Left ventricle myocardium inferior (tissue), 1 donor: Measurements from ENCODE around the gene CAV3. TPM values are rescaled to one million over a fixed set of nuclear protein-coding genes. Genes with fewer than 3 reads are reported as not detected.

ENCODE experiments used
- DNase-seq: peaks from one replicate; pipeline ENCODE4 v3.0.0-alpha.2; 2020
- H3K27ac ChIP-seq: fragments of 200-600 bp; replicated peaks from 2 replicates; pipeline ENCODE4 v1.8.0; 2021
- H3K27me3 ChIP-seq: fragments of 200-600 bp; 2 replicates; pipeline ENCODE4 v1.8.0; 2021; ENCODE audit warnings: low read depth
- H3K36me3 ChIP-seq: fragments of 200-600 bp; 2 replicates; pipeline ENCODE4 v1.8.0; 2021
- H3K4me1 ChIP-seq: fragments of 200-600 bp; 2 replicates; pipeline ENCODE4 v1.8.0; 2021
- H3K4me3 ChIP-seq: fragments of 200-600 bp; 2 replicates; pipeline ENCODE4 v1.8.0; 2021; ENCODE audit warnings: mild to moderate bottlenecking, moderate library complexity
- H3K9me3 ChIP-seq: fragments of 200-600 bp; replicated peaks from 2 replicates; pipeline ENCODE4 v1.8.0; 2021
- CTCF ChIP-seq: fragments of 200-600 bp; IDR thresholded peaks from 2 replicates; pipeline ENCODE4 v1.8.0; 2021; ENCODE audit warnings: antibody characterized with exemption, mild to moderate bottlenecking, borderline replicate concordance
- intact Hi-C: fragments of 100-400 bp; cut with micrococcal nuclease; formaldehyde crosslinking; loops from one replicate; pipeline ENCODE4 v1.11.0; 2022
- total RNA-seq: library from RNA; stranded (reverse); fragmentation: NEBNext Ultra II Directional; extraction: Animal tissue kit (Norgen Biotek cat#: 25700); gene quantifications from one replicate; pipeline ENCODE4 v1.2.1, GENCODE V29; 2021
- donor health status: DM: no; HTN: yes; CAD: no; lungs with severe emphysema.

Gene CAV3
- total RNA-seq, 1 donor from 2014 or later = 31.6 TPM

GRCh38 chr3:8764528-8764927, 30.9 kb downstream of the CAV3 start:
- H3K27me3 ChIP-seq = peaks cover 35% of the 10 kb centered on the region
- H3K9me3 ChIP-seq = no peaks in the 10 kb centered on the region
- no peaks in the 10 kb centered on the region for H3K36me3 ChIP-seq
- intact Hi-C loops = no loop called here
- no peak overlapping the region for H3K27ac ChIP-seq
- no peak for DNase-seq
- no peak for TF ChIP-seq CTCF
- H3K4me3 ChIP-seq = no peak overlapping the region
- peaks cover 24% of the 10 kb centered on the region for H3K4me1 ChIP-seq

GRCh38 chr3:8765528-8765927, 31.9 kb downstream of the CAV3 start:
- Histone ChIP-seq H3K27ac (no peak overlapping the region), H3K36me3 (no peaks in the 10 kb centered on the region), H3K9me3 (no peaks in the 10 kb centered on the region), H3K4me3 (no peak overlapping the region), H3K27me3 (peaks cover 45% of the 10 kb centered on the region), H3K4me1 (peaks cover 28% of the 10 kb centered on the region)
- intact Hi-C loops = no loop called here
- no peak for DNase-seq
- no peak for TF ChIP-seq CTCF

GRCh38 chr3:8766148-8766547, 32.5 kb downstream of the CAV3 start:
- intact Hi-C loops = no loop called here
- TF ChIP-seq CTCF = no peak
- no peaks in the 10 kb centered on the region for H3K36me3 ChIP-seq
- H3K27me3 ChIP-seq = peaks cover 49% of the 10 kb centered on the region
- no peak for DNase-seq
- no peaks in the 10 kb centered on the region for H3K9me3 ChIP-seq
- peaks cover 28% of the 10 kb centered on the region for H3K4me1 ChIP-seq
- H3K4me3 ChIP-seq = no peak overlapping the region
- H3K27ac ChIP-seq = no peak overlapping the region

GRCh38 chr3:8767256-8767666, 33.7 kb downstream of the CAV3 start:
- H3K9me3 ChIP-seq = no peaks in the 10 kb centered on the region
- H3K4me1 ChIP-seq = peaks cover 28% of the 10 kb centered on the region
- H3K4me3 ChIP-seq = peak overlapping the region; percentile 62
- peaks cover 52% of the 10 kb centered on the region for H3K27me3 ChIP-seq
- no peak for DNase-seq
- H3K36me3 ChIP-seq = no peaks in the 10 kb centered on the region
- intact Hi-C loops = no loop called here
- no peak overlapping the region for H3K27ac ChIP-seq
- TF ChIP-seq CTCF = no peak

GRCh38 chr3:8767667-8768363, 34.2 kb downstream of the CAV3 start:
- no peaks in the 10 kb centered on the region for H3K9me3 ChIP-seq
- peak overlapping the region; percentile 62 for H3K4me3 ChIP-seq
- DNase-seq = no peak
- TF ChIP-seq CTCF = peak; percentile 40
- H3K36me3 ChIP-seq = no peaks in the 10 kb centered on the region
- H3K27ac ChIP-seq = no peak overlapping the region
- H3K4me1 ChIP-seq = peaks cover 28% of the 10 kb centered on the region
- peaks cover 56% of the 10 kb centered on the region for H3K27me3 ChIP-seq
- intact Hi-C loops = no loop called here
